Activated T-cell treated with anti-CD3 and anti-CD28 coated beads, Interleukin-2, amount 50 U/mL, for 1 hour (primary cell): ENCODE data around the gene NEK11.
"Not testable (repeated sequence)": the region's sequence is repeated elsewhere in the genome, so short reads cannot be mapped to it uniquely, and the experiment has no call there.

ENCODE experiments used
- DNase-seq: peaks from one replicate; pipeline ENCODE4 v3.0.0-alpha.2; 2020

The NEK11 gene

DNA sequence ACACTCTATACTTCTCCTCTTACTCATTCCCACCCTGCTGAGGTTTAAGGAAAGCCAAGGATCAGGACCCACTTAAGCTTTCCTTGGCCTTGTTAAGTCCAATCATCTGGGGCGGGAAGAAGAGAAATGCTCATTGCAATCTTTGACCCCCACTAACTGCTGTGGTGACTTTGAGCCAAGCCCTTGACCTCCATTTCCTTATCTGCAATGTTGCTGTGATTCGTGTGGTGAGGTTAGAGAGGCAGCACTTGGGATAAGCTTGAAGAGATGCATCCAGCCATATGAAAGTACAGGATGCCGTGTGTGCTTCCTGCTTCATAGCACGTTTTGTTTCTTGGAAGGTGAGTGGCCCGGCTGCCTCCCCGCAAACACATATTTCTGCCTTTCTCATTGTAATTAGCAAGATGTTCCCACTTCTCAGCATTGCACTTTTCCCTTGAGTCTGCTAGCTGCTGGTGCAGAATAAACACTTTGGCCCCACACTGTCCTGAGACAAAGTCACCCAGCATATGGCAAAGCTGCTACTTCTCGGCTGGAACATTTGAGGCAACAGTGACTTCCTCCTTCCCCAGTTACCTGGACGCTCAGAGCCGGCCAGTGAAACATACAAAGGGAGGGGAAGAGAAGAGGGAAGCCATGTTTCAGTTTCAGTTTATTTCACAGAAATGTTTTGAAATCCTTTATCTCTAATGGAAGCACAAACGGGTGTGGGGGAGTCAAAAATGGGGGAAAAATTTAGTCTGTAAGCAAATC is 344.4 kb downstream of the NEK11 start:
- DNase-seq = no peak

DNA sequence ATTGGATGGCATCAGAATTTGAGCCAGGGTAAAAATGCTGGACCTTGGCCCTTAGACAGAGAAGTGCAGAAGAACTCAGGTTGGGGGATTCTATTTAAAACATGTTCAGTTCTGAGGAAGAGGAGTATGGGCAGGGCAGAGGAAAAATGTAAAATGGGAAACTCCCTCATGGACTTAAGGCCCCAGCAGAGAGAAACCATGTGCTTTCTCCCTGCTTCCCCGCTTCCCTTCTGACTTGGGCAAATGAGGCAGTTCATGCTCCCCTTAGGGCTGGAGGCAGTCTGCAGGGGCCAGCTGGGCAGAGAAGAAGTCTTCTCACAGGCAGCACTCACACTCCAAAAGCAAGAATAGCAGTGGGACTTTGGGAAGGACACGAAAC is 345.0 kb downstream of the NEK11 start:
- DNase-seq = no peak

DNA sequence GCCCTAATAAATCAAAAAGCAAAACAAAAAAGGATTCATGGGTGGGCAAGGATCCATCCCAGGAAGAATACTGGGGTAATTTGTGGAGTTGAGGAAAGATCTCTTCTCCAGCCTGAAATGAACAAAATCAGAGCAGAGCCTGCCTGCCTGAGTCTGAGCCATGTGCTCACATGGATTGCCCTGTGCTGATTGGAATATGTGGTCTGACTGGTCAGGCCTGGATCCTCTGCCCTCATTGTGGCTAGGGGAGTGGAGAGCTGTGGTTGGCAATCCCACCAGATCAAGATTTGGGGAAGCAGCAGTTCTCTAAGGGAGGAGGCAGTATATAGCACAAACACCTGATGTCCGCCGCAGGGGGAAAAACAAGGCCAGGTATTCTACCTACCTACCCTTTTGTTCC is 348.1 kb downstream of the NEK11 start:
- DNase-seq = no peak

DNA sequence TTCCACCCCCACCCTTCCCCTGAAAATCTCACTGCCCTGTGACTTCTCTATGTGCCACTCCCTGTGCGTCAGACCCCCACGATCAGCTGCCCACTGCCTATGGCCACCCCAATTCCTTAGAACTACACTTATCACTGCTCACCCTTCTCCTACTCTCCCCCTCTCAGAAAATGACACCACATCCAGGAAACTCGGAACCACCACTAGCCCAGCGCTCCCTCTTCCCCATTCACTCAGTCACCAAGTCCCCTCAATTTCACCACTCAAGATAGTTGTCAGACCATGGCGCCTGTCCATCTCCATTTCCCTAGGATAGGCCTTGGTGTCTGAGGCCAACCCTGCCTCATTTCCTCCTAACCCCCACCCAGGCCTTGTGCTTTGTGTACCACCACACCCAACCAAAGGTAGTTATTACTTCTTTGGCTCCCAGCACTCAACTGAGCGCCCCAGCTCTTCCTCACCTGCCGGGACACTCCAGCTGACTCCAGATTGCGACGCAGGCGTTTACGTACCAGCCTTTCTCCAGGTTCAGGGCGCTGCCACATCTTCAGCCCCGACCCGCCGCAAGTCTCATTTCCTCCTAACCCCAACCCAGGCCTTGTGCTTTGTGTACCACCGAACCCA is 354.3 kb downstream of the NEK11 start:
- DNase-seq = not testable (repeated sequence)

DNA sequence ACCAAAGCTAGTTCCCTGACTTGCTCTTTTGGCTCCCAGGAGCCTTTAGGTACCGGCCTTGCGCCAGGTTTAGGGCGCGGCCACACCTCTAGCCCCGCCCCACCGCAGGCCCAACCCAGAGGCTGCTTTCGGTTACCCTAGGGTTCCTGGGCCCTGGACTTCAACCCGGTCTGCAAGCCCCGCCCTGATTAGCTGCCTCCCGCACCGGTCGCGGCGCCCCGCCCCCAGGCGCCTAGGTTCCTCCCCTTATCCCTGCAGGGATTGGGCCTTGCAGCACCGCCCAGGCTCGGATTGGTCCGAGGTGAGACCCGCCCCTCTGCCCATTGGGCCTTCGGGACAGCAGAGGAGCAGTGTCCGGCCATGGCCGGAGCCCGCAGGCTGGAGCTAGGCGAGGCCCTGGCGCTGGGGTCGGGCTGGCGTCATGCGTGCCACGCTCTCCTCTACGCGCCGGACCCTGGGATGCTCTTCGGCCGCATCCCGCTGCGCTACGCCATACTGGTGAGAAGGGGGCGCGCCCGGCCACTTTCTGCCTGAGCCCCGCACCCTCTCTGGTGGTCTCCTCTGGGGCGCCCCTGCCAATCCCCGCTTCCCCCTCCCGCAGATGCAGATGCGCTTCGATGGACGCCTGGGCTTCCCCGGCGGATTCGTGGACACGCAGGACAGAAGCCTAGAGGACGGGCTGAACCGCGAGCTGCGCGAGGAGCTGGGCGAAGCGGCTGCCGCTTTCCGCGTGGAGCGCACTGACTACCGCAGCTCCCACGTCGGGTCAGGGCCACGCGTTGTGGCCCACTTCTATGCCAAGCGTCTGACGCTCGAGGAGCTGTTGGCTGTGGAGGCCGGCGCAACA is 355.0 kb downstream of the NEK11 start, which contains the start of gene NUDT16:
NUDT16 (plus strand) TSS at position 330 of the 847 bp plus-strand sequence; CDS start at position 361, 31 bp downstream.
- peak; percentile 96 for DNase-seq

DNA sequence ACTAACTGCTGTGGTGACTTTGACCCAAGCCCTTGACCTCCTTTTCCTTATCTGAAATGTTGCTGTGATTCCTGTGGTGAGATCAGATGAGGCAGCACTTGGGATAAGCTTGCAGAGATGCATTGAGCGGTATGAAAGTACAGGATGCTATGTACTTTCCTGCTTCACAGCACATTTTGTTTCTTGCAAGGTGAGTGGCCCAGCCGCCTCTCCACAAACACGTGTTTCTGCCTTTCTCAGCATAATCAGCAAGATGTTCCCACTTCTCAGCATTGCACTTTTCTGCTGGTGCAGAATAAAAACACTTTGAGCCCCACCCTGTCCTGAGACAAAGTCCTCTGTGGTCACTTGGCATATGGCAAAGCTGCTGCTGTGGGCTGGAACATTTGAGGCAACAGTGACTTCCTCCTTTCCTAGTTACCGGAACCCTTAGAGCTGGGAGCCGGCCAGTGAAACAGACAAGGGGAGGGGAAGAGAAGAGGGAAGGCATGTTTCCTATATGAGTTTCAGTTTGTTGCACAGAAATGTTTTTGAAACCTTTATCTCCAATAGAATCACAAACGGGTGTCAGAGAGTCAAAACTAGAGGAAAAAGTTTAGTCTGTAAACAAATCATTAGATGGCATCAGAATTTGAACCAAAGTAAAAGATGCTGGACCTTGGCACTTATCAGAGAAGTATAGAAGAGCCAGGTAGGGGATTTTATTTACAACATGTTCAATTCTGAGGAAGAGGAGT is 359.9 kb downstream of the NEK11 start:
- no peak for DNase-seq

DNA sequence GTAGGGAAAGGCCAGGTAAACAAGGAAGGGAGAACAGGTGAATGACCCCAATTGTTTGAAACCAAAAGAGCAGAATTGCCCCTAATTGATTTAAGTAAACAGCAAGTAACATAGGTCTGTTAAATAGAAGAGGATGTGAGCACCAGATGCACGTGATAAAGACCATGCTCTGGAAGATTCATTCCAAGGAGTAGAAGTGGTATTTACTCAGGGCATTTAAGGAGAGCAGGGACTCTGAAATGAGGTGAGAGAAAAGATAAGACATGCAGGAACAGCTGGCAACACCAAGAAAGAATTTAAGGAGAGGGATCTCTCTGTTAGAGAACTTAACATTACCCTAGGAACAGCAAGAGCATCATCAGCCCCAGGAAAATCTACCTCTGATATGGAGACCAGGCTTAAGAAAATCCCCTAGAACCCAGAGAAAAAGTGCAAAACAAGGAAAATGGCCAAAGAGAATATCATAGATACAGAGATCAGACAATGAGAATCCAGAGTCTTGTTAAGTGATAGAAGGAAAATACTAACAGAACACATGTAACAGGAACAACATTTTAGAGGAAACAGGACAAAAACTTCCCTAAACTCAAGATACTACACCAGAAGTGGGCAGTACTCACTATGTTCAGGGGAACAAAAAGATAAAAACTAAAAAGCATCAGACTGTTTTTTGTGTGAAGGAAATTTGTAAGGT is 361.3 kb downstream of the NEK11 start:
- no peak for DNase-seq

DNA sequence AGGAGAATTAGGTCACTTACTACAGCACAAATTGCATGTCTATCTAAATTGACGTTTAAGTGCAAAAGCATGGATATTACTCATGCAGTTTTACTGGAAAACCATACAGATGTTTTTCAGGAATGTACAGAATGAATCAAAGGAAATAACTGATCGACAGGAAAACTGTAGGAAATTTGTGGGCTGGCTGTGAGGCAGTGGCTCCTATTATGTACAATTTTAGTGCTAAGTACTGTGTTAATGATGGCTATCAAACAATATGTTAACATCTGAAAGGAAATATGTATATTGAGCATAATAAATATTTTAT is 361.8 kb downstream of the NEK11 start:
- DNase-seq = no peak

DNA sequence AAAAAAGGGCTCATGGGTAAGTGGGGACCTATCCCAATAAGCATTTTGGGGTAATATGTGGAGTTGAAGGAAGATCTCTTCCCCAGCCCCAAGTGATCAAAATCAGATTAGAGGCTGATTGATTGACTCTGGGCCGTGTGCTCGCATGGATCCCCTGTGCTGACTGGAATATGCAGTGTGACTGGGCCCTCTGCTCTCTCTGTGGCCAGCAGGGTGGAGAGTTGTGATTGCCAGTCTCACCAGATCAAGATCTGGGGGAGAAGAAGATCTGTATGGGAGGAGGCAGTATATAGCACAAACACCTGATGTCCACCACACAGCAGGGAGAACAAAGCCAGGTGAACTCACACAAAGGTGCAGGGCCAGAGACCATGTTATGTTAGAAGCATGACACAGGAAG is 363.7 kb downstream of the NEK11 start:
- no peak for DNase-seq

DNA sequence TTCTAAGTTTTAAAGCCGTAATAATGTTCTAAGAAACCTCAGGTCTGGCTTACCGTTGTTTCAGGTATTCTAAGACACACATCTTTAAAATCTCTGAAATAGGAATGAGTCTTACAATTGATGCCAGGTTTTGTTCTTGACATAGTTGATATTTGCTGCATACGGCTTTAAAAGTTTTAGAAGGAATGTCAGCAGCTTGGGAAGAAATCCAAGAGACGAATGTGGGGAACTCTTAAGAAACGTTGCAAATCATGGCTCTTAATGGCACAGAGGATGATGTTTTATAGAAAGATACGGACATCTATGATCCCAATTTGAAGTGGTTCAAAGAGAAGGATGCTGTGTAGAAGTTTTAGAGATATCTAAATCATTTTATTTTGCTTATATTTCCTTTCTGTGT is 366.4 kb downstream of the NEK11 start:
- DNase-seq = no peak

DNA sequence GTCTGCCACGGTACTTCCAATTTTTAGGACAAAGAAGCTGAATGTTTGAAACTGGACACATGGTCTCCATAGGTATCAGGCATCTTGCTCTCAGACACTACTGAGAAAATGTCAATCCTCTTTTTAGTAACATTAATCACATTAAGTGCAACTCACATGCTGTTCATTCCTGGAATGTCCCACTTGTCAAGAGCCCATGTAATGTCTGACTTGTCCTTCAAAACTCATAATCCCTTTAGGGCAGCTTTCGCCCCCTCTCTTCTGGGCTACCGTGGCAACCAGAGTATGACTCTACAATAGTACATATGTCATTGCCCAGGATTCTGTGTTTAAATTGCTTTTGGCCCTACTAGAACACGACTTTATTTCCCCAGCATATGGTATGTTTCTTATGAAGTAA is 367.2 kb downstream of the NEK11 start:
- DNase-seq = no peak

DNA sequence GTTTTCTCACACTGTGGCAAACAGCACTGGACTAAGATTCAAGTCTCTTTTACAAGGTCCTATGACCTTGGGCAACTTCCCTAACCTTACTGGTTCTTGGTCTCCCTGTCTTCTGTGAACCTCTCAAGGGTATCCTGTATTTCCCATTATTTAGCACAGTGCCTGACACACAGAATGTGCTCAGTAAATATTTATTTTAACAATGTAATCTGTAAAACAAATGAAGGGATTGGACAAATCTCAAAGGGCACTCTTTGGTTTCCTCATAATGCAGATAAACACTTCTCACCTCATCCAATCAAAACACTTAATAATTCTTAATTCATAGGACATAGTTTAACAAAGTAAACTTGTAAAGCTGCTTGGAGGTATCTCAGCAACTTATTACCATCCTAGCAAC is 367.7 kb downstream of the NEK11 start:
- no peak for DNase-seq

DNA sequence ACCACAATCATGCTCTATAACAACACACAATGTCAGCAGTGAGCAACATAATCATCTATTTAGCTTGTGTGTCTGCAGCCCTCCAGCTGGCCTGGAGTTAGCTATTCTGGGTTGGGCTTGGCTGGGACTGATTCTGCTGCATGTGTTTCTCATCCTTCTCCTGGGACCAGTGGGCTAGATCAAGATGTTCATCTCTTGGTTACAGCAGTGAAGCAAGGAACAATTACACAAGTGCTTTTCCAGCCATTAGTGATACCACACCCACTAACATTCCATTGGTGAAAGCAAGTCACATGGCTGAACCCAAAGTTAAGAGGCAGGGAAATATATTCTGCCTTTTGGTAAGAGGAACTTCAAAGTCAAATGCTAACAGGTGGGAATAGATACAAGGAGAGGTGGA is 369.5 kb downstream of the NEK11 start:
- no peak for DNase-seq

DNA sequence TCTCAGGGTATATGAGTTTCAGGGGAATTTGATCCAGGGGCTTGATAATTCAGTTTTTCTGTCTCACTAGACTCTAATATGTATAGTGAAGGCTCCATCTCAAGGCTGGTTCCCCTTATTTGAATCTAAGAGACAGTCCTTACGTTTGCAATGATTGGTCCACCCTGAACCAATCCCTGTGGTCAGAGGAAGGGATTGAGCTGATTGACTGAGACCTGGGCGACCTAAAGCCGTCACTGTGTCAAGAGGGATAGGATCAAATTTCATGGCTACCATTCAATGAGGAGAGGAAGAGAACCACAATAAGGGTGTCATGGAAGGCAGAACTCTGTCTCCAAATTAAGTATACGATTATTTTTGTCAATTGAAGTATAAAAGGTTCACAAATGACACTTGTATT is 371.2 kb downstream of the NEK11 start:
- DNase-seq = no peak
